DMS 273 (cell line): ENCODE measurements around the gene COL20A1.

Experiments
- DNase-seq: peaks from one replicate; lab custom pipeline; 2025; ENCODE audit not compliant: unreplicated experiment; lab: John Stamatoyannopoulos, UW

The COL20A1 gene

DNA sequence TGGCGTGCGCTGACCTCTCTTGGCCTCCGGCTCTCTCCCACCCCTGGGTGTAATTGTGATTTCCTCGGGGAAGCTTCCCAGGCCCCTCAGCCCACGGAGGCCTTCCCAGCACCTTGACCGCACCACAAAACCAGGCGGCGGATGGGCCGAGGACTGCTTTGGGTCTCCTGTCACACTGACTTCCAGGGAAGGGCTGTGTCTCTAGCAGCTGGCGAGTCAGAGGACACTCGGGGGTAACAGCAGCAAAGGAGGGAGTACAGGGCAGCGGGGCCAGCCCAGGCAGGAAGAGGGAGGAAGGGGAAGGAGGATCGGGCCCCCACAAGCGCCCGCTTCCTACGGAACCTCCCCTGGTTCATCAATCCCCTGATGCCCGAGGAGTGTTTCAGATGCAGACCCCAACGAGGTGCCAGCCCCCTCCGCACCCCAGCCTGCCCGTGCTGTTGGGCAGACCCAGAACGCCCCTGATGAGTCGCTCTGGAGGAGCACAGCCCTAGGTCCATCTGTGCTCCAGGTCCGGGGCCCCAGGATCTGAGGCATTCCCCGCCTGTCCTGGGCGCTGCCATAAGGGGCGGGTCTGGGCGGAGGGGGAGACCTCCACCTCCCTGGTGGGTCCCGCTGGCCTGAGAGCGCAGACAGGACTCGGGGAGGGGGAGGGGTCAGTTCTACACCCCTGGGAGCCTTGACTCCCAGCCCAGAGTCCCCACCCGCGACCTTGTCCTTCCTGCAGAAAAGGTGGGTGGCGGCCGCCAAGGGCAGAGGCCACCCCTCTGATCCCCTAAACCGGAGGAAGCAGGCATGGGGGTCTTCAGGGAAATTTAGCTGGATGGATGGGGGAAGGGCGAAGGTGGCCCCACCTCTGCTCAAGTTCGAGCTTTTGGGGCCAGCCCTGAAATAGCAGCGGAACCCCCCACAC is 67.2 kb downstream of the COL20A1 start:
- DNase-seq = no peak

DNA sequence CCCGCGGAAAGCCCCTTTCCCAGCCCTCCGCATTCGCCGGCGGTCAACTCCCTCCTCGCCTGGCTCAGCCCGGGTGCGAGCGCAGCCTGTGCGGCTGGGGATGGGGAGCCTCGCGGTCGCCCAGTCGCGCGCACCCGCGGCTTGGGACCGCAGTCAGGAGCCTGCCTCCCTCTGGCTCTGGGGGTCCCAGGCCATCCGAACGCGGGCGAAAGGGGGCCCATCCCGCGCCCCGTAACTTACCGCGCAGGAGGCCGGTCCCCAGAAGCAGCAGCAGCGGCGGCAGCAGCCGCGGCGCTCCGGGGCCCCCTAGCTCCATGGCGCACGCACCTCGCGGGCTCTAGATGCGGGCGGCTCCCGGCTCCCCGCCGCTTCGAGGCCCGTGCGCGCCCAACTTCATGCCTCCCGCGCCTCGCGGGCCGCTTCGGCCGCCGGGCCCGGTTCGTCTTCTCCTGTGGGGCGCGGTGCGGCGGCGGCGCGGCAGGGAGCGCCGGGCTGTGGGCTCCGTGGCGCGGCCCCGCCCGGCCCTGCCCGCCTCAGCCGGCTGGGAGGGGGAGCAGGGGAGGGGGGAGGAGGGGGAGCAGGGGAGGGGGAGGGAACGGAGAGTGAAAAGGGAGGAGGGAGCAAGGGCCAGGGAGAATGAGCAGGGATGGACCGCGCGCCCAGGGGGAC is 68.0 kb downstream of the COL20A1 start, which contains the start of gene CHRNA4:
CHRNA4 (minus strand) TSS at position 500 of the 669 bp plus-strand sequence; CDS start at position 316, 184 bp downstream.
- DNase-seq = peak; percentile 74

DNA sequence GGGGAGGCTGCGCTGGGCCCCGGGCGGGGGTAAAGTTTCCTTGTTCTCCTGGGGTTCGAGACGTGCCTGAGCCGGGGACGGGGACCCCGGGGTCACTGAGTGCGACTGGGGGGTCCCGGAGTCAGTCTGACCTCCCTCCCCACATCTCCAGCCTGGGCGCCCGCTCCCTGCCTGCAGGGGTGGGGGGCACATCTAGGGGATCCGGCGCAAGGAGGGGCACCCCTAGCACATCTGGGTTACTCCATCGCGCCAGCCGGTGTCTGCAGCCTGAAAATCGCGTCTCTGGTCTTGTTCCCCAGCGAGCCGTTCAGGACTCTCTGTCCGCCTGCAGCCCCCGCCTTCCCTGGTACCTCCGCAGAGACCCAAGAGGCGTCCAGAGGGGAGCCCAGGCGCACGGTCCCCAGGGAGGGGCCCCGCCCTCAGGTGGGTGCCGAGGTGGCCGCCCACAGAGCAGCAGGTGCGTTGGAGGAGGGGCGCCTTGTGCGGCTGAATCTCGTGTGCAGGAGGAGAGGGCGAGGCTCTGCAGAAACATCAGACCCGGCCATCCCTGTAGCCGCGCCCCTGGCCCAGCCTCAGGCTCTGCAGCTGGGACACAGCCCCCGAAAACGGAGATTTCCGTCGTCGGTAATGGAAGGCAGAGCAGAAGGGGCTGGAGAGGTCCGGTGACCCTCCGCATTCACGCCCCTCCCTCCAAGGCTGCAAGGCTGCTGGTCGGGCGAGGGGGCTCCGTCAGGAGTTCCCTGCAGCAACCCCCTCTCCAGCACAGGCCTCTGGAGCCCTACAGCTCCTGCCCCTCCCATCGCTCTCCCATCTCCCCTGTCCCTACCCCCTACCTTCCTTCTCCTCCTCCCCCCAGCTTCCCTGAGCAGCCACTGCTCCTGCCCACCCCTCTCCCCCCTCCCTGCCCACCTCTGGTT is 68.8 kb downstream of the COL20A1 start:
- DNase-seq = peak; percentile 58

DNA sequence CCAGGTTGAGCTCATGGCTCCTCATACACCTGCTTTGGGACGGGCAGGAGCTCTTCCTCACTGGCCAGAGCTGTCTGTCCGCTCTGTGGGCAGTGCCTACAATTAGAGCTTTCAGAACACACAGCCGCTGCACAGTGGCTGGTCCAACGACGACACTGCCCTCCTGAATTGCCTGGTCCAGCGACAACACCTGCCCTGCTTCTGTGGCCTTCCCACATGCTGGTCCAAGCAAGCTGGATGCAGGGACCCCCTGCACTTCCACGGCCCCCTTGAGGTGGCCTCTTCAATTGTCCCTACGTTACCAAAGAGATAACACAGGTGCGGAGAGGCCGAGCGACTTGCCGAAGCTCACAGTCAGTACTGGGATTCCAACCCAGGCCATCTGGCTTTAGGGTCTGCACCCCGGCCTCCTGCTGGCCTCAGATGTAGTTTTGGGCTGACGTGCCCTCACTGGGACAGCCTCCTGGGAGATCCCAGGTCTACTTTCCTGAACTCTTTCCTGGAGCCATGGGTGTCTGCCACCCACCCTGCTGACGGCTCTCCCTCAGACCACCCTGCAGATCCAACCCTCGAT is 69.5 kb downstream of the COL20A1 start:
- DNase-seq = no peak

DNA sequence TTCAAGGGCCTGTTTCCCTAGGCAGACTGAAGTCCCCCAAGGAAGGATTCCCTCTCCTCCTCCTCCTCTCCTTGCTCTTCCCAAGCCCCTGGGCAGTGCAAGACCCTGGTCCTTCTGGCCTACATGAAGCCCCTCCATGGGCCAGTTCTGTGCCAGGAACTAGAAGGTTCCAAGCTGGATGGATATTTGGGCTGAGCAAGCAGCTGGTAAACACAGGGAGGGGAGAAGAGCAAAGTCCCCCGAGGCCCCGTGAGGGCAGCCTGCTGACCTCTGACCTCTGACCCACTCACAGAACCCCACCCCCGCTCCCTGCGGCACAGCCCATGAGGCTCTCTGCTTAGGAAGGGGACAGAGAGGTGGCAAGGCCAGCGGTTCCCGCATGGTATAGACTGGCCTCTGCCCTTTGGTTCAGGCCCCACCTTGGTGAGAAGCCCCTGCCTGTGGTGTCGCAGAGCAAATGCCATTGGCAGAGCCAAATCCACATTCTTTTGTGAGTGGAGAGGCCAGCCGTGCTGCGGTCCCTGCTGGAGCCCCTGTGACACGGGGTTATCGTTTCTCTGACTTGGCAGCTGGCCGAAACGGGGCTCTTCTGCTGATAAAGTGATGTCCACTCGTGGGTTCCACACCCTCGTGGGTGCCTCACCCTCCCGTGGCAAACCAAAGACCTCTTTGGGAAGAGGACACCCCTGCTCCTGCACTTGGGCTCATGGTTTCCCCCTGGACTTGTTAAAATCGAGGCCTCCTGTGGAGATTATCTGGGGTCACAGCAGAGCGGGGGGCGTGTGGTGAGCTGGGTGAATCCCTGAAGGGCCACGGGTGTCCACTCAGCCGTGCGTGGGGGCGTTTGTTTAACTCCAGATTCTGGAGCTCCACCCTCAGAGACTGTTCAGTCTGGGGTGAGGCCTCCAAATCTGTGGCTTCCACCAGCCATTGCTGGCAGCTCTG is 70.3 kb downstream of the COL20A1 start:
- no peak for DNase-seq

DNA sequence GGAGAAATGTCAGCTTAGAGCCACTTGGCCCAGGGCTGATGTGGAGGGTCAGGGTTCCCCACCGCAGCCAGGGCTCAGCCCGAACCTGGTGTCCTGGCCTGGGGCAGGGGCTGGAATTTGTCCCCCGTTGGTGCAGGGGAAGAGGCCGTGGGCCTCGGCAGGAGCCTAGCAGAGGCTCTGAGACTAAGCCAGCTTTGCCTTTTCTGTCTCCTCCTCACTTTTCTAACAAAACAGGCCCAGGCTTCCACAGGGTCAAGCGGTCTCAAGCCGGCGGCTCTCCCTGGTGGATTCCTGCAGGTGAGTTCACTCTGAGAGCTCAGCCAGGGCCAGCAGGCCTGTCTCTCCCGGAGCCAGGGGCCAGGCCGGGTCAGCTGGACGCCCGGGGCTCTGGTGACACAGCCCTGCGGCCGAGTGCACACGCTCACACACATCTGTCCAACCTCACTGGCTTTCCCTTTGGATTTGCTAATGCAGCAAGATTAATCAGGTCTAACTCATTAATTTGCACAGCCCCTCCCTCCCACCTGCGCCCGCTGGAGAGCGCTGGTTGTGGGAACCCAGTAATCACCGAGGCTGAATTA is 71.1 kb downstream of the COL20A1 start:
- DNase-seq = no peak

DNA sequence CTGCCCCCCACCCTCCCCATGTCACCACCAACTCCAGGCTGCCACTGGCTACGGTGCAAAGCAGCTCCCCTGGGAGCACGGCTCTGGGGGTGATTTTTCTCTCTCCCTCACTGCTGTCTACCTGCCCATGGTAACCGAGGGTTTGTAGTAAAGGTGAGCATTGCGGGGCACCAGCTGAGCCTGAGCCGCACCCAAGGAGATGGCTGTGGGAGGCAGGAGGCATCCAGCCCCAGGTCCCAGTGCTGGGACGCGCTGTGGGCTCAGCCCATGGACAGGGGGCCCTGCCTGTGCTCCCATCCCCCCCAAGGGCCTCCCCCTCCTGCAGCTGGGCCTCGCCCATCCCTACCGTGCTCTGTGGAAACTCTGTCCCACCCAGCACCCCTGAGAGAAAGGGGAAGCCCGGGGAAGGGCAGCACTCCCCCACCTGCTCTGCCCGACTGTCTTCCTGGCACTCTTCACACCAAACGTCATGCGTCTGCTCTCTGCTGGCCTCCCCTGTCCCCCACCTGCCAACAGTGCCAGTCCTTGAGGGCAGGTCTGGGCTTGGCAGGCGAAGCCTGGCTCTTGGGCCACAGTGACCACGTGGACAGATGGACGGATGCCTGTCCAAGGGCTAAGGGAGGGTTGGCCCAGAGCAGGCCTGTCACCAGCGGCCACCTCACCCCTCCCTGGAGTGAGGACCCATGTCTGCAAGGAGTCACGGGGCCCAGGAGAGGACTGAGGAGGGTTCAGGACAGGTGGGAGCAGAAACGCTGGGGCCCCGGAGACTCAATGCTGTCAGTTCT is 72.0 kb downstream of the COL20A1 start:
- no peak for DNase-seq

DNA sequence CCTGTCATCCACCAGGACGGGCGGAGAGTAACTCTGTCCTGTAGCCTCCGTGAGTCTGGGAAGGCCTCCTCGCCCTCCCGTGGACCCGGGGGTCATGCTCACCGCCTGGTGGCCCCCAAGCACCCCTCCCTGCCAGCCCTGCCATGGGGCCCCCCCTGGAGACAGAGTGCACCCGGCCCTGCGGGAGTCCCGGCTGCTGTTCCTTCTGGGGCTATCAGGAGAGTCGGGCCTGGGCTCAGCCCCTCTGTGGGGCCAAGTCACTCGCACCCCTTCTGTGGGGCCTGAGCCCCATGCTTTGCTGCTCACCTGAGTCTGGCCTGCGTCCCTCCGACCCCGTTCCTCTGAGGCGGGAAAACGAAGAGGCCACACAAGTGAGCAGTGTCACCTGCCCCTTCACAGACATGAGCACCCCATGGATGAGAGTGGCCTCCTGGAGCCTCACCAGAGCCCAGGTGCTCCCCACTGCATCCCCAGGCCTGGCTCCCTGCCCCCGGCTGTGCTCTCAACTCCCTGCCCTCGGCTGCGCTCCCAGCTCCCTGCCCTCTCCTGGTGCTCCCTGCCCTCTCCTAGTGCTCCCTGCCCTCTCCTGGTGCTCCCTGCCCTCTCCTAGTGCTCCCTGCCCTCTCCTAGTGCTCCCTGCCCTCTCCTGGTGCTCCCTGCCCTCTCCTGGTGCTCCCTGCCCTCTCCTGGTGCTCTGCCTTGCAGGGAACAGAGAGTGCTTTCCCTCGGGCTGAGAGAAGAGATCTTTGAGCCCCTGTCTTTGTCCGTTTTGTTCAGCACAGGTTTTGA is 72.8 kb downstream of the COL20A1 start:
- DNase-seq = no peak

DNA sequence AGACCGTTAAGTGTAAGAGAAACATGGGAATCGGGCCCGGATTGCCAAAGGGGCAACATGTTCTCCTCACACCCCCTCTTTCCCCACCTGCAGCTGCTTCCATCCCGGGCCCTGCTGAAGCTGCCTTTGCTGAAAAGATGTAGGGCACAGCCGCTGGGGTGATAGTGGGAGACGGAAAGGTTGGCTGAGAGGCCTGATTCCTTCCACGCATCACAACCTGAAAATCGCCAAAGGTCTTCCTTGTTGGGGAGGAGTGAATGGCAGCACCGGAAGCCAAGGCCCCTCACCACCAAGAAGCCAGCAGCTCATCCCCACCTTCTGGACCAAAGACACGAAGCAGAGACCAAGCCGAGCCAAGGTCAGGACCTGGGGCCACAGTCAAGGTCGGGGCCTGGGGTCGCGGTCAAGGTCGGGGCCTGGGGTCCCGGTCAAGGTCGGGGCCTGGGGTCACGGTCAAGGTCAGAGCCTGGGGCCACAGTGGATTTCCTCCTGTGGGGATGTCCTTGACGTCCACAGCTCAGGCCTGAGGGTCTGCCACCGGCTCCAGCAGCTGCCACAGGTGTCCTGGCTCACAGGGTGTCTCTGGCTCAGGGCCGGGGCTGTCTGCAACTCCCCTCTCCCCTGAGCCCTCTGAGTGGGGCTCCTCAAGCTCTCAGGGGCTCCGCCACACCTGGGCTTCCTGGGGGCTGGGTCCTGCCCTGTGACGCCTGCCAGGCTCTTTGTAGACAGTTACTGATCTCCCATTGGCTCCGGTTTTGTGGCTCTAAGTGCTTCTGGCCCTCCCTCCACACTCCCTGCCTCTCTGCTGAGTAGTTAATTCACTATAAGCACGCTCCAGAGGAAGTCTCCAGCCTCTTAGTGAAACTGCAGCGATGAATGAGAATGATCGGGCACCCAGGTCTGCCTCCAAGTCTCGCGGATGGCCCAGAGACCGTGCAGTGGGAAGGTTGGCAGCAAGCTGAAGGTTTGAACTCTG is 73.7 kb downstream of the COL20A1 start:
- peak; percentile 58 for DNase-seq

DNA sequence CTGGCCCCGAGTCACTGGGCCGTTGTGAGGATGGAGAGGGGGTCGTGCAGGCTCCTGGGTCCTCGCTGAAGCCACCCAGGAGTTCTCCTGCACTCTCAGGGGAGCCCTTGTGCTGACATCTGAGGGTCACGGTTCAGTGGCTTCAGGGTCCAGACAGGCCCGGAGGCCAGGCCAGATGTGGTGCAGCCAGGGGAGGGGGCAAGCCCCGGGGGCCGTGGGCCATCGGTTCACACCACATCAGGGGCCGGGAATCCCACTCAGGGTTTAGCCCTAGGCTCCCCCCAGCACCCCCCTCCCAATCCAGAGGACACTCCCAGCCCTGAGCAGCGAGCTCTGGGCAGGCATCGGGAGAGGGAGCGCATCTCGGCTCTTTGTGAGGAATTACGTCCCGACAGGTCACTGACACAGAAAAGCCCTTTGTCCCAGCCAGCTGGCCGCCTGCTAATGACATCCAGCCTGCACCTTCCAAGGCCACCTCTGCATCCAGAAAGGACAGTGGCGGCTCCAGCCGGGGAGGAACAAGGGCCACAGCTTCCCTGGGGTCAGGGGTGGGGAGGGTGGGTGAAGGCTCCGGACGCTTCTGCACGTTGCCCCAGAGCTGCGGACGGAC is 74.6 kb downstream of the COL20A1 start:
- DNase-seq = no peak

DNA sequence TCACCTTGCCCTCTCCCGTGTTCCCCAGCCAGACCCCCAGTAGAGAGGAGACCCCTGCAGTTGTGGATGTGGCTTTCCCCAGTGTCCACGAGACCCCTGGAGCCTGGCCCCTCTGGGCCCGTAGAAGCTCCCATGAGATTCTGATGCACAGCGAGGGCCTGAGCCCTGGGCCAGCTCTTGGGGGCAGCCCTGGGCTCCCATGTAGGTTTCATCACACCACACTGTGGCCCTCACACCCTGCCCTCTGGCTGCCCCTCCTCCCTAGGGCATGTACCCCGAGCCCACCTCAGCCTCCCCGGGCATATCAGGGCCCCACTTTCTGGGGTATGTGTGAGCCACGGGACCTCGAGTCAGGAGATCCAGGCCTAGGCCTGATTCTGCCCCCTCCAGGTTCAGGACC is 75.2 kb downstream of the COL20A1 start:
- no peak for DNase-seq

DNA sequence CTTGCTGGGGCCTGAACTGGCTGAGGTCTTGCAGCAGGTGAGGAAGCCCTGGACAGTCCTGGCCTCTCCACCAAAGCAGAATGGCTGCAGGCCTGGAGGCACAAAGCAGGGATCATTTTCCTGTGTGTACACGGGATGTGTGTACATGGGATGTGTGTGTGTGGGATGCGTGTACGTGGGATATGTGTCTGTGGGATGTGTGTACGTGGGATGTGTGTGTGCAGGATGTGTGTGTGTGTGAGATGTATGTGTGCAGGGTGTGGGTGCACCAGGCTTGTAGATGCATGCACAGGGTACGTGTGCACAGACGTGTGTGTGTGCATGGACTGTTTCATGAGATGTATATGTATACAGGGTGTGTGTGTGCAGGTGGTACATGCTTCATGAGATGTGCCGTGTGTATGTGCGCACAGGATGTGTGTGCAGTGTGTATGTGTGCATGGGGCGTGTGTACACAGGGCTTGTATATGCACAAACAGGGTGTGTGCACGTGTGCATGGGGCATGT is 76.1 kb downstream of the COL20A1 start:
- DNase-seq = no peak

DNA sequence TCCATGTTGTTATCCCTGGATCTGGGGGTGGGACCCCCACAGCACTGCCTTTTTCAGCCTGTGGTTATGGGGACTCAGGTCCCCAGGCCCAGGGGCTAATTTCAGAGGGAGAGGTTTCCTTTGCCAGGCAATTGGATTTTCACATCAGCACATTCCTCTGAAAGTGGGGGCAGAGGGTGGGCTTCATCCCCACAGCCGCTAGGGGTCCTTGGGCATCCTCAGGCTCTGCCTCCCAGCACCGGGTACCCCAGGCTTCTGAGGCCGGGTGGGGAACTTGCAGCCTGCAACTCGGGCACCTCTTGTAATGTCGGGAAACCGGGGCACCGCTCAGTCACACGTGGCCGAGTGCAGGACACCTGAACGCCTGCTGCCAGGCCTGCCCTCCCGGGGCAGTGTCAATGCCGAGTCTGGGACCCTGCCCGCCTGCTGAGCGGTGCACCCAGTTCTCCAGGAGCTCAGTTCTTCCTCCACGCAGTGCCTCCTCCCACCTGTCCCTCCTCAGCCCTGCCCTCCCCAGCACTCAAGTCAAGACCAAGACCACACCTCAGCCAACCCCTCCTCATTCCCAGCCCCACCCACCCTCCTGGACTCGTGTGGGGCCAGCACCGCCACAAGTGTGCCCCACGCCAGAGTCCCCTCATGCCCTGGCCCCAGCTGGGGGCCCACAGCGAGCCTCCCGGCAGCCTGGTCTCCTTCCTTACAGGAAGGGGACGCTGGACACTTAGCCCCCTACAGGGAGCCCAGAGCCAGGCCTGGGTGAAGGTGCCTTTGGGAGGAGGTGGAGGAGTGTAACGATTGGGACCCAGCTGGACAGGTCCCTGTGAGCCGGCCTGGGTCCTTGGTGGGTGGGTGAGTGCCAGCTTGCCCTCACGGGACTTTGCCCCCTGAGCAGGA is 77.0 kb downstream of the COL20A1 start:
- no peak for DNase-seq

DNA sequence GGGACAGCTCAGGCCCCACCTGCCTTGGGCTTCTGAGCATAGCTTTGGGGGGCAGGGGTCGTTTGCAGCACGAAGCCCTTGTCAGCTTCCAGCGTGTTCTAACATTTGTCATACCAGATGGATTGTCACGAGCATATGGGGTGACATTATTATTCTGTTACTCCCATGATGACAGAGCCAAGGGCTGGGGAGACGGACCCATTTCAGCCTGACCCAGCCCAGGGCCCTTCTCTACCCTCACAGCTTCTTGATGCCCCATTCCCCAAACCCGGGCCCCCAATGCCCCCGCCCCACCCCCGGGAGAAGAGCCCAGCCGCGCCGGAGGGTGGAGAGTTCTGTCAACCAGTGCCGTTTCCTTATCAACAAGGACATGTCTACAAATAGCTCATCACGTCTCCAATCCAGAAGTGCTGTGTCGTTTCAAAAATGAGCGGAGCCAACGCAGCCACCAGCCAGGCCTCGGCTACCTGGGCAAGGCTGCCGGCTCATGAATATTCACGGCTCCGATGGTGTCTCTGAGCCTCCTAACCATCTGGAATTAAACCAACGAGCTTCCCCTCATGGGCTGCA is 77.7 kb downstream of the COL20A1 start:
- DNase-seq = peak; percentile 84
